NB4 (cell line): ENCODE results near the gene SAE1.

Experiments used
- MYC ChIP-seq: IDR thresholded peaks from 2 replicates; pipeline ENCODE4 v1.6.1; 2011; ENCODE audit warnings: low read depth, low read length
- POLR2A ChIP-seq: IDR thresholded peaks from 2 replicates; pipeline ENCODE4 v1.6.1; 2011; ENCODE audit warnings: mild to moderate bottlenecking; ENCODE audit not compliant: insufficient read length; ENCODE audit errors: extremely low read depth
- TF ChIP-seq, protein P1 (sequence below): IDR thresholded peaks from one replicate; pipeline ENCODE4 v1.5.1; 2012; ENCODE audit warnings: low read depth, low read length
- TF ChIP-seq, protein P2 (sequence below): IDR thresholded peaks from 2 replicates; pipeline ENCODE4 v1.6.1; 2011; ENCODE audit warnings: low read depth, low read length

DNA sequence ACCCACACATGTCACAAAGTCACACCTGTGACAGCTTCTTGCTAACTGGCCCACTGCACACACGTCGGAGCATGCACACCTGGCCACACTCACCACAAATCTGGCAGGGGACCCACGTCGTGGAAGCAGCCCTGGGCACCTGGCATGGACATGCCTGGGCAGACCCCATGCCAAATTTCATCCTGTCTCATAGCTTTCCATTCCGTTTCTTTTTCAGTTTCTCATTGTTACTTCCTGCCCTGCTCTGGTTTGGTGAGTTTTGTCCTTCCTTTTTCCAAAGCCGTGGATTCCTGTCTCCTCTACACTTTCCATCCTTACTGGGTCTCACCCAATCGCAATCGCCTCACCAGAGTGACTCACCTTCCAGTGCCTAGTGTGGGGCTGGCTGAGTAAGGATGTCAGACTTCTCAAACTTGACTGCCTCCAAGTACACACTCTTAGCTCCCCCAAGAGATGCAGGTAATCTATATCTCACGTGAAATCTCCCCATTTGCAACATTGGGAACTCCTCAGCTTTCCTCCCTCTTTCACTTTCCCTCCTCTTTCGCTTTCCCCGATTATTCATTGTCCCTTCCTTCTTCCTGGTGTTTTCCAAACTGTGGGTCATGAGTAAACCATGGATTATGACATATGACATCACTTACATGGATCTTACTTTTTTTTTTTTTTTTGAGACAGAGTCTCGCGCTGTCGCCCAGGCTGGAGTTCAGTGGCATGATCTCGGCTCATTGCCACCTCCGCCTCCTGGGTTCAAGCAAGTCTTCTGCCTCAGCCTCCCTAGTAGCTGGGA, 102.0 kb downstream of the SAE1 start:
- TF ChIP-seq, protein P1, sequence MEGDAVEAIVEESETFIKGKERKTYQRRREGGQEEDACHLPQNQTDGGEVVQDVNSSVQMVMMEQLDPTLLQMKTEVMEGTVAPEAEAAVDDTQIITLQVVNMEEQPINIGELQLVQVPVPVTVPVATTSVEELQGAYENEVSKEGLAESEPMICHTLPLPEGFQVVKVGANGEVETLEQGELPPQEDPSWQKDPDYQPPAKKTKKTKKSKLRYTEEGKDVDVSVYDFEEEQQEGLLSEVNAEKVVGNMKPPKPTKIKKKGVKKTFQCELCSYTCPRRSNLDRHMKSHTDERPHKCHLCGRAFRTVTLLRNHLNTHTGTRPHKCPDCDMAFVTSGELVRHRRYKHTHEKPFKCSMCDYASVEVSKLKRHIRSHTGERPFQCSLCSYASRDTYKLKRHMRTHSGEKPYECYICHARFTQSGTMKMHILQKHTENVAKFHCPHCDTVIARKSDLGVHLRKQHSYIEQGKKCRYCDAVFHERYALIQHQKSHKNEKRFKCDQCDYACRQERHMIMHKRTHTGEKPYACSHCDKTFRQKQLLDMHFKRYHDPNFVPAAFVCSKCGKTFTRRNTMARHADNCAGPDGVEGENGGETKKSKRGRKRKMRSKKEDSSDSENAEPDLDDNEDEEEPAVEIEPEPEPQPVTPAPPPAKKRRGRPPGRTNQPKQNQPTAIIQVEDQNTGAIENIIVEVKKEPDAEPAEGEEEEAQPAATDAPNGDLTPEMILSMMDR: no peak
- no peak for TF ChIP-seq POLR2A
- TF ChIP-seq MYC: no peak
- TF ChIP-seq, protein P2, sequence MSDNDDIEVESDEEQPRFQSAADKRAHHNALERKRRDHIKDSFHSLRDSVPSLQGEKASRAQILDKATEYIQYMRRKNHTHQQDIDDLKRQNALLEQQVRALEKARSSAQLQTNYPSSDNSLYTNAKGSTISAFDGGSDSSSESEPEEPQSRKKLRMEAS: no peak
